A673 (cell line): ENCODE results near the gene TNFSF11. TPM values are rescaled to one million over a fixed set of nuclear protein-coding genes. Genes with fewer than 3 reads are reported as not detected.

Experiments used
- BruUV-seq: library from RNA; stranded (reverse); fragments of 400-500 nt; replicated peaks from 2 replicates; lab custom pipeline; 2021; lab: Mats Ljungman, UMichigan
- CTCF ChIA-PET: fragments of 300-600 bp; sonication (Branson Sonifier 250); formaldehyde crosslinking; loops from one replicate; lab custom pipeline; 2022; ENCODE audit warnings: antibody characterized with exemption; lab: Charles Lee
- POLR2A ChIA-PET: fragments of 300-600 bp; sonication (Branson Sonifier 250); formaldehyde crosslinking; loops from one replicate; lab custom pipeline; 2022; ENCODE audit warnings: antibody characterized with exemption; ENCODE audit not compliant: low non-redundant PET; lab: Charles Lee
- DNase-seq: peaks from one replicate; pipeline ENCODE4 v3.0.0-alpha.2; 2015; ENCODE audit warnings: low spot score
- H3K27ac ChIP-seq: fragments of 200-600 bp; sonication (generic); 2 replicates; pipeline ENCODE4 v1.5.1; 2016; ENCODE audit warnings: mixed run types, low read depth, mild to moderate bottlenecking, mixed read lengths, antibody characterized with exemption, low read length; ENCODE audit not compliant: poor library complexity, severe bottlenecking
- H3K27me3 ChIP-seq: fragments of 200-600 bp; sonication (generic); replicated peaks from 2 replicates; pipeline ENCODE4 v1.6.1; 2017; ENCODE audit warnings: mixed run types, low read depth, mild to moderate bottlenecking, mixed read lengths, antibody characterized with exemption, low read length; ENCODE audit not compliant: insufficient read depth, poor library complexity
- H3K36me3 ChIP-seq: fragments of 200-600 bp; sonication (generic); 2 replicates; pipeline ENCODE4 v1.6.1; 2016; ENCODE audit warnings: mixed run types, mild to moderate bottlenecking, mixed read lengths, antibody characterized with exemption, low read length; ENCODE audit not compliant: insufficient read depth, poor library complexity, severe bottlenecking
- H3K4me1 ChIP-seq: fragments of 200-600 bp; sonication (generic); 2 replicates; pipeline ENCODE4 v1.6.1; 2017; ENCODE audit warnings: mixed run types, mild to moderate bottlenecking, mixed read lengths, antibody characterized with exemption, low read length; ENCODE audit not compliant: insufficient read depth, poor library complexity, severe bottlenecking
- H3K4me3 ChIP-seq: fragments of 200-600 bp; sonication (generic); 2 replicates; pipeline ENCODE4 v1.5.1; 2016; ENCODE audit warnings: low read depth, mixed run types, mild to moderate bottlenecking, mixed read lengths, low read length; ENCODE audit not compliant: poor library complexity, severe bottlenecking
- H3K9me3 ChIP-seq: fragments of 200-600 bp; sonication (generic); 2 replicates; pipeline ENCODE4 v1.6.1; 2016; ENCODE audit warnings: mixed run types, low read depth, mild to moderate bottlenecking, mixed read lengths, antibody characterized with exemption, low read length; ENCODE audit not compliant: poor library complexity, severe bottlenecking
- EZH2 ChIP-seq: fragments of 200-600 bp; sonication (generic); IDR thresholded peaks from 2 replicates; pipeline ENCODE4 v1.6.1; 2017; ENCODE audit warnings: borderline replicate concordance, low read depth, mild to moderate bottlenecking, mixed read lengths, antibody characterized with exemption, low read length; ENCODE audit not compliant: poor library complexity, severe bottlenecking
- intact Hi-C: fragments of 100-400 bp; cut with micrococcal nuclease; formaldehyde crosslinking; loops from one replicate; pipeline ENCODE4 v1.10.0; 2022; ENCODE audit not compliant: unreplicated experiment
- total RNA-seq: library from RNA; stranded (reverse); gene quantifications from 2 replicates; pipeline ENCODE4 v1.2.3, GENCODE V29; 2021
- TF ChIP-seq, protein P1 (sequence below): fragments of 300-800, 200-600 bp; sonication (generic); conservative IDR thresholded peaks from 2 replicates; pipeline ENCODE4 v1.5.1; 2017; ENCODE audit warnings: low read depth, mild to moderate bottlenecking, antibody characterized with exemption, low read length, moderate library complexity, mixed read lengths

The TNFSF11 gene
- total RNA-seq, 1 experiment from 2014 or later = not detected

DNA sequence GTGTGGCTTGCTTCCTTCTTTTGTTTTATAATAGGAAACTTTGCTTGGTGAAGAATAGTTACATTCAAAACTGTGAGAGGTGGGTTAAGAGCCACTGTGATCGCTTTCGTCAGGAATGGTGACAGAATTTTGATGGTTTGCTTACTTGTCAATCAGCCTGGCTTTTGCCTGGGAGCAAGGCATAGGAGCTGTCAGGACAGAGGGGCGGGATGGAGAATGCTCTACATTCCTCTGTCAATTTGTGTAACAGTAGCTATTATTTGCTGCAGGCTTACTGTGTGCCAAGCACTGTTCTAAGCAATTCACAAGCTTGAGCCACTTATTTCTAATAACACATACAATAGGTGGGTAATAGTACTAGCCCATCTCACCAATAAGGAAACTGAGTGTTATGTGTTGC lies 28.1 kb upstream of the TNFSF11 start:
- Histone ChIP-seq H3K4me3 (no peak overlapping the region), H3K27ac (no peak overlapping the region), H3K4me1 (no peaks in the 10 kb centered on the region), H3K27me3 (peaks cover 3% of the 10 kb centered on the region), H3K36me3 (no peaks in the 10 kb centered on the region), H3K9me3 (no peaks in the 10 kb centered on the region)
- intact Hi-C loops = no loop called here
- TF ChIP-seq EZH2 = no peak
- TF ChIP-seq, protein P1, sequence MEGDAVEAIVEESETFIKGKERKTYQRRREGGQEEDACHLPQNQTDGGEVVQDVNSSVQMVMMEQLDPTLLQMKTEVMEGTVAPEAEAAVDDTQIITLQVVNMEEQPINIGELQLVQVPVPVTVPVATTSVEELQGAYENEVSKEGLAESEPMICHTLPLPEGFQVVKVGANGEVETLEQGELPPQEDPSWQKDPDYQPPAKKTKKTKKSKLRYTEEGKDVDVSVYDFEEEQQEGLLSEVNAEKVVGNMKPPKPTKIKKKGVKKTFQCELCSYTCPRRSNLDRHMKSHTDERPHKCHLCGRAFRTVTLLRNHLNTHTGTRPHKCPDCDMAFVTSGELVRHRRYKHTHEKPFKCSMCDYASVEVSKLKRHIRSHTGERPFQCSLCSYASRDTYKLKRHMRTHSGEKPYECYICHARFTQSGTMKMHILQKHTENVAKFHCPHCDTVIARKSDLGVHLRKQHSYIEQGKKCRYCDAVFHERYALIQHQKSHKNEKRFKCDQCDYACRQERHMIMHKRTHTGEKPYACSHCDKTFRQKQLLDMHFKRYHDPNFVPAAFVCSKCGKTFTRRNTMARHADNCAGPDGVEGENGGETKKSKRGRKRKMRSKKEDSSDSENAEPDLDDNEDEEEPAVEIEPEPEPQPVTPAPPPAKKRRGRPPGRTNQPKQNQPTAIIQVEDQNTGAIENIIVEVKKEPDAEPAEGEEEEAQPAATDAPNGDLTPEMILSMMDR = no peak
- BruUV-seq = no TSS peak
- ChIA-PET POLR2A (no interaction called here), CTCF (no interaction called here)
- DNase-seq = no peak

DNA sequence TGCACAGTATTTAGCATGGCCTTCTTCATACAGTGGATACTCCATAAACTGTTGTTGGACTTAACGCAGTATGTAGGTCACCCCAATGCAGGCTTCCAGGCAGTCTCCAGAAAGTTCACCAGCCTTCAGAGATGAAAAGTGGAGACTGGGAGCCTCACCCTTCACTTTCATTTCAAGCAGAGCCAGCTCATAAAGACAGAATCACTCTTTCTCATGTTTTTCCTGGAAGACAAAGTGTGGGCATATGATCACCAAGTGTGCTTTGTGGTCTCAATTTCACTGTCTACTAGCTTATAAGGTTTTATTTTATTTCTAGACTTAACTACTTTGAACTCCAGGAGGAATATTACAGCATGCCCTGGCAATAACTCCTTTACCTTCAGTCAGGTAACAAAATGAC lies 26.3 kb upstream of the TNFSF11 start:
- Histone ChIP-seq H3K27ac (no peak overlapping the region), H3K27me3 (peaks cover 2% of the 10 kb centered on the region), H3K9me3 (no peaks in the 10 kb centered on the region), H3K36me3 (no peaks in the 10 kb centered on the region), H3K4me3 (no peak overlapping the region), H3K4me1 (no peaks in the 10 kb centered on the region)
- no peak for DNase-seq
- TF ChIP-seq EZH2 = no peak
- TF ChIP-seq, protein P1 = no peak
- CTCF ChIA-PET = no interaction called here
- no TSS peak for BruUV-seq
- POLR2A ChIA-PET = no interaction called here
- intact Hi-C loops = no loop called here

DNA sequence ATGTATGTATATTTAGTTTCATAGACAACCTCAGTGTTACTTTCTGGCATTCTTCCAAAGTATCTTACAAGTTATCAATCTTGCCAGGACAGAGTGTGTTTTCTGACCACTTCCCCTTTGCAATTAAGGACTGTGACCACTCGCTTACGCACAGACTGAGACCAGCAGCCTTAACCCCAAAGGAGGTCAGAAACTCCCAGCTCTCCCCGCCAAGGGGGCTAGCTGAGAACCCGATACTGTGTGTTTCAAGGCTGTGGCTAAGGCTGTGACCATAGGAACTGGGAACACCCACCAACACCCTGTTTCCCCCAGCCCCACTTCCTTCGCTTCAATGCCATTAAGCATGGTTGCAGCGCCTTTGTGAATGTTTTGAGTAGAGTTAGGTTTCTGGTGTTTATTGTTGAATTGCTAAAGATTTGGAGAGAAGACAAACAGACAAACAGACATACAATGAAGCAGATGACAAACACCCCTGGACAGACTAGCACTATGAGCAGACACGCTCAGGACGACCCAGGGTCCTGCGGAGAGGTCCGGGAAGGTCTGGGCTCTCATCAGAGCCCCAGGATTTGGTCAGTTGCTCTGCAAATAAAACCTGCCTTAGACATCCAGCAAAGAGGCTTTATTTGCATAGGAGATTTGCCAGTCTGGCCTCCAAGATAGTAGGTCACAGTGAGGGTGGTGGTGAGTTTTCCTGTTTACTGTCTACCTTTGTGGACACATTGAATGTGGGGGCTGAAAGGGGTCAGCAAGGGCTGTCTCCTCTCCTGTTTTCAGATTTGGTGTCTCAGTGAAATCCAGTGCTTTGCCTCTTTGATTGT lies 25.0 kb upstream of the TNFSF11 start:
- CTCF ChIA-PET = no interaction called here
- Histone ChIP-seq H3K27ac (no peak overlapping the region), H3K36me3 (no peaks in the 10 kb centered on the region), H3K4me3 (no peak overlapping the region), H3K4me1 (no peaks in the 10 kb centered on the region), H3K9me3 (no peaks in the 10 kb centered on the region), H3K27me3 (no peaks in the 10 kb centered on the region)
- no TSS peak for BruUV-seq
- POLR2A ChIA-PET = no interaction called here
- no peak for DNase-seq
- TF ChIP-seq, protein P1 = no peak
- TF ChIP-seq EZH2 = no peak
- intact Hi-C loops = no loop called here
